HCEC 1CT (cell line): Measurements from ENCODE around the gene PRND.
A peak's percentile ranks its signal among the peaks of the same experiment; 100 is the strongest.
"Not testable (repeated sequence)": the region's sequence is repeated elsewhere in the genome, so short reads cannot be mapped to it uniquely, and the experiment has no call there.

ENCODE experiments used
- DNase-seq: peaks from one replicate; pipeline ENCODE4 v3.0.0-alpha.2; 2017

The PRND gene

DNA sequence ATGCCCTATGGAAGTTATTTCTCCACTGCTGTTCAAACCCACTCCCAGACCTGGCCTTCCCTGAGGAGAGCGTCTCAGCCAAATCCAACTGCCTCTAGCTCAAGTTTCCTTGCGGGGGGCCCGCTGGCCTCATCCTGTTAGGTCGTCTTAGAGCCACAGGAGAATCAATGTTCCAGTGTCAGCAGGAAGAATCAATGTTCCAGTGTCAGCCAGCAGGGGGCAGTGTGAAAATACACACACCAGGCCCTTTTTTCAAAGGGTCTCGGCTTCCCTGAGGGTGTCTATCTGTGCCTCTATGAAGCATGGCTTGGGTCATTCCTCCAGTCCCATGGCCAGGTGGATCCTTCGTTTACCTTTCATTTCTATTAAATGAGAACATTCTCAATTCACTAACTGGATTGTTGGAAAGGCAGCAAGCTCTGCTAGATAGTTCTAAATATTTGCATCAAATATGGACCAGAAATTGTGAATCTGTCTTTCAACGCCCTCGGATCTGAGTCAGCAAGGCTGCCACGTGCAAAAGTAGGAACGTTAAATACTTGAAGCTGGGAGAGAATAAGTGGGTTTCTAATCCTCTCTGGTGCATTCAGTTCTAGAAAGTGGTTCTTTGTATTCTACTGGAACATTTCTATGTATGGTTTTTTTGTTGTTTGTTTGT is 19.2 kb downstream of the PRND start:
- DNase-seq = peak; percentile 13

GRCh38 chr20:4748847-4749246 is 27.1 kb downstream of the PRND start:
- no peak for DNase-seq

DNA sequence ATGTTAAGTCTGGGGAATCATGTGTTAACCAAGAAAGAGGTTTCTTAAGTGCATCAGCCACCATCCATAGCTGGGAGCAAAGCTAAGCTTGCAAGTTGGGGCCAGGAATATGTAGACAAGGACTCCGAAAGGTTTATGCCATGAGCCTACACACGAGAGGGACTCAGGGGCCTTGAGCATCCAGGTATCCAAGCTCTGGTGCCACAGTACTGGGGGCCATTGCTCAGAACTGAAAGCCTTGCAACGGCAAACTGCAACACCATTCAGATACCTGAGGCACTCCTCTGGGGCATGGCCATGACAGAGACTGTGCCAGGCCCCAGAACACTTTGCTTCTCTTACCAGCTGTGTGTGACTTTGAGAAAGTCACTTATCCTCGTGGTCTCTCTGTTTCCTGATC is 27.6 kb downstream of the PRND start:
- DNase-seq = no peak

- no peak for DNase-seq
These were observed 28.7 kb downstream of the PRND start for GRCh38 chr20:4750381-4750780.

GRCh38 chr20:4759100-4759884 is 37.6 kb downstream of the PRND start:
- DNase-seq = not testable (repeated sequence)

- no peak for DNase-seq
These were observed 41.6 kb downstream of the PRND start for GRCh38 chr20:4763261-4763660.

DNA sequence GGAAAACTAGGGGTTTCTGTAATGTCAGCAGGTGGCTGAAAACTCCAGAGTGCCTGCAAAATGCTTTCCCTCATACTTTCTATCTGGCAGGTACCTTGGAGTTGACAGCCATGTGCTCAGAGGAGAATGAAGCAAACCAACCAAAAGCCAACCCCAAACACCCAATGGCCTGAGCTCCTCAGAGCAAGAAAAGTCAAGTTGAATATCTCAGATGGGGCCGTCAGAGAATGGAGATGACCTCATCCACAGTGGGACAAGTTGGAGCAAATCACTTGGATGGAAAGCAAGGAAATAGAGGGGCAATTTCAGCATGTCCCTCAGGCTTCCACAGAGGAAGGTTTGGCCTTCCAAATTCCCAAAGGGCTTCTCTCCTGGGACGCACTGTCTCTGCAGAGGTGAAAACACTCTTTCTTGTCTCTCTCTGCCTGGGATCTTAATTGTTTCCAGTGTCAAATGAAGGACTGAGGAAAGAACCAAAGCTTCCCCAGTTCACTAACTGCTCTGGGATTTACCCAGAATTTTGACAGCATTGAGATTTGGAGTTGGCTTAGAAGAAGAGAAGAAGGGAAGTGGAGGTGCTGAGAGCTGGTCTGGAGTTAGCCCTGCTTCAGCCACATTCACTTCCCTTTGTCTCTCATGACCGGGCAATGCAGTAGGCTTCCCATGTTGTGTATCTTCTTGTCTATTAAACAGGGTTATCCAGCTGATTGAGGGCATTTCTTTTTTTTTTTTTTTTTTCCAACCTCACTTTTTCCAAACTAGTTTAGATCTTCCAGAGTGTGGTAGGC is 42.2 kb downstream of the PRND start:
- no peak for DNase-seq

GRCh38 chr20:4764805-4765204 is 43.1 kb downstream of the PRND start:
- DNase-seq = no peak

GRCh38 chr20:4765681-4766080 is 44.0 kb downstream of the PRND start:
- DNase-seq = no peak

- DNase-seq = no peak
These were observed 44.9 kb downstream of the PRND start for GRCh38 chr20:4766631-4767030.

DNA sequence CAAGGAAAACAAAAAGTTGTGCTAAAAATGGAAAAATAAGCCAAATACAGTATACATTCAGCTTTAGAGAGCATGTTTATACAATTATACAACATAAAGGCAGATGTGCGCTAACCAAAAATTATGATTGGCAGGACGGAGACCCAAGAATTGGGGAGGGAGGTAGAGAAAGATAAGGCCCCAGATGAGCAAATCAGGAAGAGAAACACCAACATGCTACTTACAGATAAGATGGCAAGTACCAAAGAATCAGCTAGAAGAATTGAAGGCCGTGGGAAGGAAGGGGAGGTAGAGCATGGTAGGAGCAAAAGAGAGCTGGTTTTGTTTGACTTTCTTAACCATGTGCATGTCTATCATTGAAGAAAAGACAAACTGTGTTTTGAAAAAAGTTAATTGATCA is 45.4 kb downstream of the PRND start:
- DNase-seq = no peak

DNA sequence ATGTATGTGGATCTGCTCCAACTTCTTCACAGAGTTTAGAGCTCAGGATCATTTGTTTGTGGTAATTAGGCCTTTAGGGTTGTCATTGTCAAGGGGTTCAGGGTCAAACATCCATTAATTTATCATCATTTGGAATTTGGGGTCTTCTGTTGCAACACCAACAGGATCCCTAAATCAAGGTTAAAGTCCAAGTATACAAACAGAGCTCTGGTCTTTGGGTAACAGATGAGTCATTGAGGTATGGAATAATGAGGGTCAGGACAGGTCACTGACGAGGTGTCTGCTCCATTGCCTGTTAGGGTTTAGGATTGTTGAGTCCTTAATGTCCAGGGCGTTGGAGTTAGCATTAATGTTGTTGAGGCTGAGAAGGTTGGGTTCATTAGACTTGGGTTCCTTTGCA is 47.6 kb downstream of the PRND start:
- DNase-seq = no peak

- no peak for DNase-seq
These were observed 48.3 kb downstream of the PRND start for GRCh38 chr20:4770026-4770425.

GRCh38 chr20:4771004-4771403 is 49.3 kb downstream of the PRND start:
- DNase-seq = no peak

GRCh38 chr20:4772132-4772531 is 50.4 kb downstream of the PRND start:
- no peak for DNase-seq

DNA sequence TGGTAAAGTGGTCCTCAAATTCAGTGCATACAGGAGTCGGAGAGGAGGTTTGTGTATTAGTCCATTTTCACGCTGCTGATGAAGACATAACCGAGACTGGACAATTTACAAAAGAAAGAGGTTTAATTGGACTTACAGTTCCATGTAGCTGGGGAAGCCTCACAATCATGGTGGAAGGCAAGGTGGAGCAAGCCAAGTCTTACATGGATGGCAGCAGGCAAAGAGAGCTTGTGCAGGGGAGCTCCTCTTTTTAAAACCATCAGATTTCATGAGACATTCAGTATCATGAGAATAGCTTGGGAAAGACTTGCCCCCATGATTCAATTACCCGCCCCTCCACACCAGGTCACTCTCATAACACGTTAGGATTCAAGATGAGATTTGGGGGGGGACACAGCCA is 51.3 kb downstream of the PRND start:
- not testable (repeated sequence) for DNase-seq

DNA sequence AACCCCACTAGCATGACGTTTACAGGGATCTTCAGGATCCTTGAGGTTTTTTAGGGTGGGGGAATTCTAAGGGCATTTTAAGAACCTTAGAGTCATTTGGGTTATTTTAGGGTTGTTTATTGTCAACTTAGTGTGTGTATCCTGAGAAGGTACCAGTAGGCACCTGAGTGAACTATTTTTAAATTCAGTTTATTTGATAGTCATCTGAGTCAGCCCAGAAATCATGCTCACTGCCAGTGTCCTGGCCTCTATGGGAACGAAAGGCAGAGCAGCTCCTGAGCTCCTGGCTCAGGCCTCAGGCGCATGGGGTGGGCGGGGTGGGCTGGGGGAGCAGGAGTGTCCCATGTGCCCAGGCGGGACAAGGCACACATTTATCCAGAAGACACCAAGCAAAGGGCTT is 52.0 kb downstream of the PRND start:
- no peak for DNase-seq

- DNase-seq = no peak
These were observed 52.5 kb downstream of the PRND start for GRCh38 chr20:4774207-4774606.

DNA sequence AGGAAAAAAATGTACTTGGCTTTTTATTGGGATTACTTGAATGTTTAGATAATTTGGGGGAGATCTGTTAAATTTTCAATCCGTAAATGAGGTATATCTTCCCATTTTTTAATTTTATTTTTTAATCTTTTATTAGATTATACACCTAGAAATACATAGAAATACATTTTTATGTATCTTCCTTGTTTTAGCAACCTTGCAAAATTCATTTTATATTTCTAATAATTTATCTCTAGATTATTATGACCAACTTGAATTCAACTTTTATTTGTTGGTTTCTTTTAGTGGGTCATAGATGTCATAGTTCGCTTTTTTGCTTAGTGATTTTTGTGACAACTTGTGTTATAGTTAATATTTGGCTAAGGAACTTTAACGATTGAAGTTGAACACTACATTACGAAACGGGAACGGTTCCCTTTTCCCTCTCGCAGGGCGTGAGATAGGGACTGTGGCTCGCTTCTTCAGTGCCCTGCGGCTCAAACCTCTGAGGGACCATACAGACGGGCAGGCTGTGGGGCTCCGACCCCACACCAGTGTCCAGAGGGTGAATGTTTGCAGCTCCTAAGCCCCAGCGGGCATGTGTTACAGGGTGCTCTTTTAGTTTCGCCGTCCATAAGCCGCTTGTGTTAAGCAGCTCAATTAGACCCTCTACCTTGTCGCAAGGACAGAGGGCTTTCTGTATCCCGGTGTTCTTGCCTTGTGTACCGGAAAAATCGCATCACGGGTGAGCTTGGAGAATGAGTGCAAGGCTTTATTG is 53.8 kb downstream of the PRND start:
- no peak for DNase-seq

DNA sequence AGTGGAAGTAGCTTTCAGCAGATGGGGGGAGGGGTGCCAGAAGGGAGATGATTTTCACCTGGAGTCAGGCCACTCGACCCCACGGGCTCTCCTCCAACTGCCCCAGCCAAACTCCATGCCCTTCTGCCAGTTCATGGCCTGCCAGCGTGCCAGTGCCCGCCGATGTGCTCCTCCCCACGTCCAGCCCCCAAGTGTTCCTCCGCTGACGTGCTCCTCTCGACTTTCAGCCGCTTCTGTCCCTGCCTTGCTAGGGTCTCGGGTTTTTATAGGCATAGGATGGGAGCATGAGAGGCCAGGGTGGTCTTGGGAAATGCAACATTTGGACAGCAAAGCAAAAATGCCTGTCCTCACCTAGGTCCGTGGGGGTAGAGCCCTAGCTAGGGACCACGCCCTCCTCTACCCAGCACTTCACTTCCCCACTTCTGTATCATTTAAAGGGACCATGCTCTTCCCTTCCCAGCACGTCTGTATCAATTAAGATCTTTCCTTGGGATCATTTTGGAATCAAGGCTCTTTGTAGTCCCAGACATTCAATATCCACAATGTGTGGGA is 54.4 kb downstream of the PRND start:
- no peak for DNase-seq
